Neural cell (in vitro differentiated cells): Measurements from ENCODE around the gene ZNF778.

ENCODE experiments used
- CTCF ChIP-seq: fragments of 450-650 bp; IDR thresholded peaks from 2 replicates; pipeline ENCODE4 v1.5.1; 2014; ENCODE audit warnings: antibody characterized with exemption, mild to moderate bottlenecking, moderate library complexity; ENCODE audit not compliant: poor library complexity, severe bottlenecking
- EP300 ChIP-seq: fragments of 450-650 bp; conservative IDR thresholded peaks from 2 replicates; pipeline ENCODE4 v1.6.1; 2014; ENCODE audit warnings: antibody characterized with exemption, mild to moderate bottlenecking, moderate library complexity; ENCODE audit not compliant: poor library complexity, severe bottlenecking
- EZH2 ChIP-seq: fragments of 200-600, 300-800 bp; shearing (Covaris generic), sonication (generic); IDR thresholded peaks from 2 replicates; pipeline ENCODE4 v1.6.1; 2014; ENCODE audit warnings: antibody characterized with exemption, low read length, borderline replicate concordance, mild to moderate bottlenecking; ENCODE audit not compliant: insufficient read depth, poor library complexity, severe bottlenecking
- POLR2AphosphoS5 ChIP-seq: IDR thresholded peaks from 2 replicates; pipeline ENCODE4 v1.6.1; 2012
- RAD21 ChIP-seq: fragments of 450-650 bp; conservative IDR thresholded peaks from 2 replicates; pipeline ENCODE4 v1.6.1; 2014; ENCODE audit warnings: antibody characterized with exemption, mild to moderate bottlenecking, moderate library complexity
- SMC3 ChIP-seq: fragments of 450-650 bp; conservative IDR thresholded peaks from 2 replicates; pipeline ENCODE4 v1.6.1; 2014; ENCODE audit warnings: antibody characterized with exemption, mild to moderate bottlenecking, moderate library complexity; ENCODE audit not compliant: poor library complexity
- TAF1 ChIP-seq: IDR thresholded peaks from 2 replicates; pipeline ENCODE4 v1.6.1; 2012; ENCODE audit warnings: low read depth
- TF ChIP-seq, protein P1 (sequence below): IDR thresholded peaks from 2 replicates; pipeline ENCODE4 v1.6.1; 2012; ENCODE audit warnings: borderline replicate concordance

GRCh38 chr16:89275284-89275584 is 57.7 kb downstream of the ZNF778 start:
- TF ChIP-seq, protein P1, sequence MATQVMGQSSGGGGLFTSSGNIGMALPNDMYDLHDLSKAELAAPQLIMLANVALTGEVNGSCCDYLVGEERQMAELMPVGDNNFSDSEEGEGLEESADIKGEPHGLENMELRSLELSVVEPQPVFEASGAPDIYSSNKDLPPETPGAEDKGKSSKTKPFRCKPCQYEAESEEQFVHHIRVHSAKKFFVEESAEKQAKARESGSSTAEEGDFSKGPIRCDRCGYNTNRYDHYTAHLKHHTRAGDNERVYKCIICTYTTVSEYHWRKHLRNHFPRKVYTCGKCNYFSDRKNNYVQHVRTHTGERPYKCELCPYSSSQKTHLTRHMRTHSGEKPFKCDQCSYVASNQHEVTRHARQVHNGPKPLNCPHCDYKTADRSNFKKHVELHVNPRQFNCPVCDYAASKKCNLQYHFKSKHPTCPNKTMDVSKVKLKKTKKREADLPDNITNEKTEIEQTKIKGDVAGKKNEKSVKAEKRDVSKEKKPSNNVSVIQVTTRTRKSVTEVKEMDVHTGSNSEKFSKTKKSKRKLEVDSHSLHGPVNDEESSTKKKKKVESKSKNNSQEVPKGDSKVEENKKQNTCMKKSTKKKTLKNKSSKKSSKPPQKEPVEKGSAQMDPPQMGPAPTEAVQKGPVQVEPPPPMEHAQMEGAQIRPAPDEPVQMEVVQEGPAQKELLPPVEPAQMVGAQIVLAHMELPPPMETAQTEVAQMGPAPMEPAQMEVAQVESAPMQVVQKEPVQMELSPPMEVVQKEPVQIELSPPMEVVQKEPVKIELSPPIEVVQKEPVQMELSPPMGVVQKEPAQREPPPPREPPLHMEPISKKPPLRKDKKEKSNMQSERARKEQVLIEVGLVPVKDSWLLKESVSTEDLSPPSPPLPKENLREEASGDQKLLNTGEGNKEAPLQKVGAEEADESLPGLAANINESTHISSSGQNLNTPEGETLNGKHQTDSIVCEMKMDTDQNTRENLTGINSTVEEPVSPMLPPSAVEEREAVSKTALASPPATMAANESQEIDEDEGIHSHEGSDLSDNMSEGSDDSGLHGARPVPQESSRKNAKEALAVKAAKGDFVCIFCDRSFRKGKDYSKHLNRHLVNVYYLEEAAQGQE: no peak
- TF ChIP-seq CTCF: no peak
- TF ChIP-seq SMC3: no peak
- TF ChIP-seq POLR2AphosphoS5: no peak
- no peak for TF ChIP-seq EZH2
- TF ChIP-seq TAF1: no peak
- TF ChIP-seq EP300: no peak
- TF ChIP-seq RAD21: no peak
